T47D (cell line): ENCODE results near the gene STUB1.

Experiments used
- DNase-seq, 2 experiments: peaks; one replicate each; pipeline versions ENCODE4 v3.0.0 to v3.0.0-alpha.2; 2011 to 2012; ENCODE audit warnings: low read depth in 1 of 2, low spot score in 1 of 2
- JUND ChIP-seq: IDR thresholded peaks from 2 replicates; pipeline ENCODE4 v1.6.1; 2012; ENCODE audit warnings: low read depth
- in situ Hi-C: cut with HindIII; loops from 2 replicates; pipeline ENCODE4 v1.10.0; 2016; ENCODE audit warnings: low sequenced_read_pairs, low pct_unique_long_range_greater_than_20kb

The STUB1 gene

GRCh38 chr16:704552-705380 lies 24.6 kb downstream of the STUB1 start:
- in situ Hi-C loops = loop anchor here (25.0 kb wide), 1 partner anchor 283 kb away; the partner anchor contains the start of gene SOX8
- TF ChIP-seq JUND = no peak
- DNase-seq = no peak

GRCh38 chr16:705431-706188 lies 25.4 kb downstream of the STUB1 start, which contains the start of gene FBXL16:
Gene FBXL16, minus strand, starts transcription at chr16:705801. Its CDS starts 8,396 bp downstream, at chr16:697405.
- DNase-seq = peak; percentile 87 to 94
- no peak for TF ChIP-seq JUND
- in situ Hi-C loops = loop anchor here (25.0 kb wide), 1 partner anchor 282 kb away; the partner anchor contains the start of gene SOX8

GRCh38 chr16:706189-707061 lies 26.2 kb downstream of the STUB1 start:
- in situ Hi-C loops = loop anchor here (25.0 kb wide), 1 partner anchor 281 kb away; the partner anchor contains the start of gene SOX8
- no peak for TF ChIP-seq JUND
- no peak for DNase-seq

GRCh38 chr16:707062-707538 lies 26.9 kb downstream of the STUB1 start:
- TF ChIP-seq JUND = no peak
- no peak for DNase-seq
- in situ Hi-C loops = loop anchor here (25.0 kb wide), 1 partner anchor 280 kb away; the partner anchor contains the start of gene SOX8

- in situ Hi-C loops = loop anchor here (25.0 kb wide), 1 partner anchor 279 kb away; the partner anchor contains the start of gene SOX8
- no peak for TF ChIP-seq JUND
- no peak for DNase-seq
These were observed 27.8 kb downstream of the STUB1 start for GRCh38 chr16:708019-708418.

- in situ Hi-C loops = loop anchor here (25.0 kb wide), 1 partner anchor 278 kb away; the partner anchor contains the start of gene SOX8
- no peak for DNase-seq
- no peak for TF ChIP-seq JUND
These were observed 28.7 kb downstream of the STUB1 start for GRCh38 chr16:708959-709358.

GRCh38 chr16:709566-710499 lies 29.6 kb downstream of the STUB1 start:
- peak in 1 of 2 experiments; percentile 57 for DNase-seq
- no peak for TF ChIP-seq JUND
- in situ Hi-C loops = loop anchor here (25.0 kb wide), 1 partner anchor 277 kb away; the partner anchor contains the start of gene SOX8

- in situ Hi-C loops = loop anchor here (25.0 kb wide), 1 partner anchor 277 kb away; the partner anchor contains the start of gene SOX8
- TF ChIP-seq JUND = no peak
- no peak for DNase-seq
These were observed 30.4 kb downstream of the STUB1 start for GRCh38 chr16:710500-711075.

GRCh38 chr16:711084-711483 lies 30.9 kb downstream of the STUB1 start:
- no peak for DNase-seq
- in situ Hi-C loops = loop anchor here (25.0 kb wide), 1 partner anchor 276 kb away; the partner anchor contains the start of gene SOX8
- TF ChIP-seq JUND = no peak

- peak; percentile 73 to 90 for DNase-seq
- no peak for TF ChIP-seq JUND
- in situ Hi-C loops = loop anchor here (25.0 kb wide), 1 partner anchor 276 kb away; the partner anchor contains the start of gene SOX8
These were observed 31.5 kb downstream of the STUB1 start for GRCh38 chr16:711548-712320.

GRCh38 chr16:712740-713250 lies 32.6 kb downstream of the STUB1 start:
- DNase-seq = peak; percentile 74 to 95
- in situ Hi-C loops = loop anchor here (25.0 kb wide), 1 partner anchor 275 kb away; the partner anchor contains the start of gene SOX8
